ENCODE measurements around the gene SPRYD3. TPM values are rescaled to one million over a fixed set of nuclear protein-coding genes. Genes with fewer than 3 reads are reported as not detected.

SPRYD3 gene
- total RNA-seq, 1 donor from 2014 or later = 21.8 TPM

DNA sequence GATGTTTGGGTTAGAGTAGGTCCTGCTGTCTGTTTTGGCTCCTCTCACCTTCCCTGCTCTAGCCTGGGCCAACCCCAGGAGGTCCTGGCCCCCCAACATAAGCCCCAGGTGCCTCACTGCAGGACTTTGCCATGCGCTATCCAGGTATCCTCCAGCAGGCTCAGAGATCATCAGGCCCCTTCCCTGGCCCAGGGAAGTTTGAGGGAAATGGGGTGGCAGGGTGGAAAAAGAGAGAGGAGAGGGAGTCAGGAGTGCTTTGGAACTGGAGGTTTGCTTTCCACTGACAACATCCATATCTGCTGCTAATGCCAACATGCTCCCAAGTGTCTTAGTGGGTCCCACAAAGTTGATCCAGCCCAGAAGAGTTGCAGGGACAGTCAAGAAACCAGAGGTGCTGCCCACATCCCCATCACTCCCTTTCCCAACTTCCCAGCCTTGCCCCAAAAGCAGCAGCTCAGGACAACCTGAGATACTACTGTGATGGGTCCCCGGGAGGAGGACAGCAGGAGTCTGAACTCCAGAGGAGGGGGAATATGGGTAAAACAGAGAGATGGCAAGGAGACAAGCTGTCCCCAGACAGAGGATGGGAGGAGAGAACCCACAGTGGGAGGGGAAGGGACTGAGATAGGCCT is 28.6 kb downstream of the SPRYD3 start:
- Histone ChIP-seq H3K9ac (ENCODE audit: low read length) (peak overlapping the region; percentile 79), H2AFZ (ENCODE audit: low read depth, low read length) (no peak overlapping the region), H3K4me2 (ENCODE audit: low read length) (peak overlapping the region; percentile 94), H3K27ac (ENCODE audit: low read depth, low read length) (peak overlapping the region; percentile 27), H3K9me3 (ENCODE audit: insufficient read depth, low read depth, low read length) (no peaks in the 10 kb centered on the region), H3K27me3 (ENCODE audit: insufficient read depth, low read length) (no peaks in the 10 kb centered on the region), H3K4me3 (ENCODE audit: insufficient read depth, low read depth, low read length) (peak overlapping the region; percentile 54), H4K20me1 (ENCODE audit: insufficient read depth, low read length) (peaks cover 11% of the 10 kb centered on the region), H3K4me1 (ENCODE audit: insufficient read depth, low read length) (peaks cover 77% of the 10 kb centered on the region), H3K36me3 (ENCODE audit: insufficient read depth, low read length) (no peaks in the 10 kb centered on the region), H3K79me2 (ENCODE audit: insufficient read depth, low read length) (peaks cover 32% of the 10 kb centered on the region)
- no peak for TF ChIP-seq EZH2 (IDR thresholded peaks at IDR 0.05; ENCODE audit: insufficient read depth, low read length)
- TF ChIP-seq, protein P1, sequence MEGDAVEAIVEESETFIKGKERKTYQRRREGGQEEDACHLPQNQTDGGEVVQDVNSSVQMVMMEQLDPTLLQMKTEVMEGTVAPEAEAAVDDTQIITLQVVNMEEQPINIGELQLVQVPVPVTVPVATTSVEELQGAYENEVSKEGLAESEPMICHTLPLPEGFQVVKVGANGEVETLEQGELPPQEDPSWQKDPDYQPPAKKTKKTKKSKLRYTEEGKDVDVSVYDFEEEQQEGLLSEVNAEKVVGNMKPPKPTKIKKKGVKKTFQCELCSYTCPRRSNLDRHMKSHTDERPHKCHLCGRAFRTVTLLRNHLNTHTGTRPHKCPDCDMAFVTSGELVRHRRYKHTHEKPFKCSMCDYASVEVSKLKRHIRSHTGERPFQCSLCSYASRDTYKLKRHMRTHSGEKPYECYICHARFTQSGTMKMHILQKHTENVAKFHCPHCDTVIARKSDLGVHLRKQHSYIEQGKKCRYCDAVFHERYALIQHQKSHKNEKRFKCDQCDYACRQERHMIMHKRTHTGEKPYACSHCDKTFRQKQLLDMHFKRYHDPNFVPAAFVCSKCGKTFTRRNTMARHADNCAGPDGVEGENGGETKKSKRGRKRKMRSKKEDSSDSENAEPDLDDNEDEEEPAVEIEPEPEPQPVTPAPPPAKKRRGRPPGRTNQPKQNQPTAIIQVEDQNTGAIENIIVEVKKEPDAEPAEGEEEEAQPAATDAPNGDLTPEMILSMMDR (IDR thresholded peaks at IDR 0.05; ENCODE audit: insufficient read depth, low read depth, low read length) = no peak
- H3K4me3 Mint-ChIP-seq (ENCODE audit: unreplicated experiment) = peak overlapping the region; percentile 74
- H3K9me3 Mint-ChIP-seq (ENCODE audit: unreplicated experiment) = no peaks in the 10 kb centered on the region
- H3K27ac Mint-ChIP-seq (ENCODE audit: unreplicated experiment) = no peak overlapping the region
- H3K27me3 Mint-ChIP-seq (ENCODE audit: low read depth, unreplicated experiment) = no peaks in the 10 kb centered on the region
- H3K36me3 Mint-ChIP-seq (ENCODE audit: low read depth, unreplicated experiment) = peaks cover 2% of the 10 kb centered on the region
- DNase-seq (ENCODE audit: low read depth) (no peak), FAIRE-seq (no peak)
- peaks cover 45% of the 10 kb centered on the region for H3K4me1 Mint-ChIP-seq (ENCODE audit: low read depth, unreplicated experiment)

DNA sequence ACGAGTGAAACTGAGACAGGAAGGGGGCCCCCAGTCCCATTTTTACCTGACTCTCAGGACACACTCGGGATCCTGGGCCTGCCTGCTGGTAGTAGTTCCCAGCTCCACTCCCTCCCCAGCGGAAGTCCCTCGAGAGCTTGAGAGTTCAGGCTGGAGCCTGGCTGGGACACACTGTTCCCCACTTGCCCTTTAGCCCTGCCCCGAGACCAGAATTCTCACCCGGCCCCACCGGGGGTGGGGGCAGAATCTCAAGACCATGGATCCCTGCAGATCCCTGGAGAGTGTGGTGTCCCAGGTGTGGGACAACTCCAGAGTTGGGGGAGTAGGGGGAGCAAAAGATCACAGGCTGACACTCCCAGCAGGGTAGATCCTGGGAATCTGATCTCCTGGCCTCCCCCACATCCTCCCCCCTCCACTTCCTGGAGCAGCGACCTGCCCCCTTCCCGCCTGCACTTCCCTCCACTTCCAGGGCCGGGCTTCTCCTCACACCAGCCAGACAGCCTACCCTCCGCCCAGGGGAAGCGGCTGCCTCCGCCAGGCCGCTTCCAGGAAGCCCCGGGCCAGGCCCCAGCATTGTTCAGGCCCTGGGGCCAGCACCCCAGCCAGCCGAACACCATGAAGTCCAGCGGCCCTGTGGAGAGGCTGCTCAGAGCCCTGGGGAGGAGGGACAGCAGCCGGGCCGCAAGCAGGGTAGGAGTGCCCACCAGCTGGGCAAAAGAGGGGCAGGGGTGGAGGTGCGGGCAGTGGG is 29.4 kb downstream of the SPRYD3 start, which contains the start of gene TNS2:
Gene TNS2, plus strand, starts transcription at position 495 of the 748 bp plus-strand sequence. Its CDS starts 121 bp downstream, at position 616.
- FAIRE-seq = no peak
- H3K9ac ChIP-seq (ENCODE audit: low read length) = peak within 1 kb of the TSS; percentile 79

More for the DNA sequence above, 29.4 kb downstream of the SPRYD3 start, which contains the start of gene TNS2:
- Mint-ChIP-seq H3K27ac (ENCODE audit: unreplicated experiment) (peak within 1 kb of the TSS; percentile 77), H3K9me3 (ENCODE audit: unreplicated experiment) (peaks cover 1% of the 10 kb centered on the region), H3K4me3 (ENCODE audit: unreplicated experiment) (peak within 1 kb of the TSS; percentile 79), H3K27me3 (ENCODE audit: low read depth, unreplicated experiment) (no peaks in the 10 kb centered on the region), H3K36me3 (ENCODE audit: low read depth, unreplicated experiment) (peaks cover under 1% of the 10 kb centered on the region), H3K4me1 (ENCODE audit: low read depth, unreplicated experiment) (peaks cover 50% of the 10 kb centered on the region)
- Histone ChIP-seq H3K4me2 (ENCODE audit: low read length) (peak within 1 kb of the TSS; percentile 94), H3K27me3 (ENCODE audit: insufficient read depth, low read length) (no peaks in the 10 kb centered on the region), H4K20me1 (ENCODE audit: insufficient read depth, low read length) (peaks cover 11% of the 10 kb centered on the region), H2AFZ (ENCODE audit: low read depth, low read length) (no peak within 1 kb of the TSS), H3K9me3 (ENCODE audit: insufficient read depth, low read depth, low read length) (no peaks in the 10 kb centered on the region), H3K79me2 (ENCODE audit: insufficient read depth, low read length) (peaks cover 32% of the 10 kb centered on the region), H3K4me1 (ENCODE audit: insufficient read depth, low read length) (peaks cover 78% of the 10 kb centered on the region), H3K4me3 (ENCODE audit: insufficient read depth, low read depth, low read length) (peak within 1 kb of the TSS; percentile 54), H3K36me3 (ENCODE audit: insufficient read depth, low read length) (no peaks in the 10 kb centered on the region), H3K27ac (ENCODE audit: low read depth, low read length) (peak within 1 kb of the TSS; percentile 27)
- TF ChIP-seq, protein P1 (IDR thresholded peaks at IDR 0.05; ENCODE audit: insufficient read depth, low read depth, low read length) = no peak
- TF ChIP-seq EZH2 (IDR thresholded peaks at IDR 0.05; ENCODE audit: insufficient read depth, low read length) = no peak
- DNase-seq (ENCODE audit: low read depth) = no peak

Data from astrocyte (in vitro differentiated cells and primary cell).